ENCODE data around the gene HS3ST3A1.
"Not testable (repeated sequence)": the region's sequence is repeated elsewhere in the genome, so short reads cannot be mapped to it uniquely, and the experiment has no call there.

Gene HS3ST3A1

DNA sequence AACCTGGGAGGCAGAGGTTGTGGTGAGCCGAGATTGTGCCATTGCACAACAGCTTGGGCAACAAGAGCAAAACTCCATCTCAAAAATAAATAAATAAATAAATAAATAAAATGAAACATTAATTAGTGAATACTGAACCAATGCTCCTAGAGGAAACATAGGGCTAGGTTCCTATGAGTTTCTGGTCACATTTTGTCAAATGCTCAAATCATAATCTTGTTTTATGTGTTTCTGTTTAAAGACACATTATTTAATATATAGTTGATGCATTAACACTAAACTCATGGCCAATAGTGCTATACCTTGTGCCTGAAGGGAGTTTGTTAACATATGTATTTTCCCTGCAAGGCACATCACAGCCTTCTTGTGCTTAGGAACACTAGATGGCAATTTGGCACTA is 66.8 kb downstream of the HS3ST3A1 start:
- no peak for DNase-seq

GRCh38 chr17:13531721-13532120 is 70.0 kb downstream of the HS3ST3A1 start:
- DNase-seq = no peak

- DNase-seq = no peak
Measured at GRCh38 chr17:13525876-13526275, 75.9 kb downstream of the HS3ST3A1 start.

- no peak for DNase-seq
Measured at GRCh38 chr17:13523164-13523563, 78.6 kb downstream of the HS3ST3A1 start.

DNA sequence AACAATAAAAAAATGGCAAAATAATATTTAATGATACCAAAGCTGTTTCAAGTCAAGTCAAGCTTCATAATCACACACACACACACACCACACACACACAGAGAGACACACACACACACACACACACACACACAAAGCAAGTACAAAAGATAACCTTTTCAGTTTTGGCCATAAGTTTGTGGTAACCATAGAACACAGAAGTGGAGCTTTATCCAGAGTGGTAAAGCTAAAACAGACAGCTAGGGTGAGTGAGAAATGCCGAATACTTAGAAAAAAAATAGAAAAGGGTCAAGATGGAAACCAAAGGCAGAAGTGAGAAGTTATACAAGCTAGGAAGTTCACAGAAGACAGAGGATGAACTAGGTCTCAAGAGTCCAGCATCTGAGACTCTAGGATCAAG is 79.0 kb downstream of the HS3ST3A1 start:
- no peak for DNase-seq

- DNase-seq = no peak
Measured at GRCh38 chr17:13521784-13522183, 79.9 kb downstream of the HS3ST3A1 start.

GRCh38 chr17:13520899-13521572 is 80.7 kb downstream of the HS3ST3A1 start:
- DNase-seq = no peak

DNA sequence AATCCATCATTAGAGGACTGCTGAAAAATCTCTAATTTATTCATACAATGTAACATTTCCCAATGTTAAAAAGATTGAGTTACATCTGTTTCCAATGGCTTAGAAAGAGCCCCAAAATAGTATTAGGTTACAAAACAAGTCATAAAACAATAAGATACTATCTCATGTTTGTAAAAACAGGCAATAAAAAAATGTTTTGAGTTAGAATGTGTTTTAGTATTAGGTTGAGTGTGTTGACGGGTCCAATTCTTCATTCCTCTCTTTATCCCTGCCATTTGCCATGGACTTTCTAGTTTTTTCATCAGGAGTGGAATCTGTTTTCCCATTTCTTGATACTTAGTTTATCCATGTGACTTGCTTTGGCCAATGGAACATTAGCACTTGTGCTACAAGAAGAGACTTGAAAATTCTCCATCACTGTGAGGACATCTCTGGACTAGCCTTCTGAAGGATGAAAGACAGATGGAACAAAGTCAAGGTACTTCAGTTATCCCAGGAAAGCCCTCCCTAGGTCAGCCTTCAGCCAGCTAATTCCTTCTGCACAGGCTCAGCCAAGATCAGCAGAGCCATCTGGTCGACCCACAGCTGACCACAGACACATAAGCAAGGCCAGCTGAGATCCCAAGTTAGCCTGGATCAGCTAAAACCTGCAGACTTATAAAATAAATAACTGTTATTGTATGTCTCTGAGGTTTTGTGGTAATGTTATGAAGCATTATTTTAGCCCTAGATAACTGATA is 83.3 kb downstream of the HS3ST3A1 start:
- no peak for DNase-seq

DNA sequence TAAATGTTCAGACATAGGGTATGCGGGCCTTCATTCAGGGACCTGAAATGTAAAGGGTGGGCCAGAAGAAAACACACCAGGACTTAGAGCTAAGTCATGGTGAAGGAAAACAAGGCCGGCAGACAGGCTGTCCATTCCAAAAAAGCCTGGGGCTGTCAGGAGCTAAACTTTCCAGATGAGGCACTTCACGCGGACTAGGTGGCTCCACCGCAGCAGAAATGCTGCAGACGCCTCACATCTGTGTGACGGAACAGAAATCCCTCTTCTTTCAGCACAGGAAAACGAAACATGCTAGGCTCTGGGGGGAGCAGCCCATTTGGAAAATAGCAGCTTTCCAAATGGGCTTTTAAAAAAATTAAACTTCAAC is 88.7 kb downstream of the HS3ST3A1 start:
- no peak for DNase-seq

DNA sequence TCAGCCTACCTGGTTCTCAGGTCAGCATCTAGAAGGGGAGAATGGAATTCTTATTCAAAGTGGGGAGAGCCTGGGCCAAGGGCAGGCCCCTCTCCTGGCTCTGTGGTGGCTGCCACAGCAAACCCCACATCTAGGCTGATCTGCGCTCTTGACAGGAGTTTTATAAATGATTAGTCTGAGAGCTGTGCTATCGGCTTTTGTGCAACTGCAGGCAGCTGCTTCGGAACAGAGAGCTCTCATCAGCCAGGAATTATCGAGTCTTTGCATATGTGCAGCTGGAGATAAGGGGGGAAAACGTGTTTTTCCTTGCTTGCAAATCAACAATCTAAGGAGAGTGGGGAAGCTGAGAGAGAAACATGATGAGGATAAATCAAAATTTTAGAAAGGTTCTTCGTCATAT is 91.7 kb downstream of the HS3ST3A1 start:
- DNase-seq = no peak

DNA sequence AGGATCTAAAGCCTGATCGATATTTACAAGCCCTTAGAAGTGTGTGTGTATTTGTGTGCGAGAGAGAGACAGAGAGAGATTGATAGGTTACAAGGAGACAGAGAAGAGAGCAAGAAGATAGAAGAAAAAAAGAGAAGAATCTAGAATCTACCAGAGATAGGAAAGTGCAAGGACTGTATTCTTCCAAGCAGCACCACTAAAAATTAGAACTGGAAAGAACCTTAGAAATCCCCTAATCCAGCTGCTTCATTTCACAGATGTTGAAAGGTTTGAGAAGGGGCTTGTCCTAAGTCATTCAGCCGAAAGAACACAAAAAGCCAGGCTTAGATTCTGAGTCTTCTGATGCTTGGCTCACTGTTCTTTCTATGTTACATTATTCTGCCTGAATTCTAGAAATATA is 92.2 kb downstream of the HS3ST3A1 start:
- no peak for DNase-seq

GRCh38 chr17:13508896-13509295 is 92.8 kb downstream of the HS3ST3A1 start:
- no peak for DNase-seq

GRCh38 chr17:13503526-13503925 is 98.2 kb downstream of the HS3ST3A1 start:
- DNase-seq = no peak

DNA sequence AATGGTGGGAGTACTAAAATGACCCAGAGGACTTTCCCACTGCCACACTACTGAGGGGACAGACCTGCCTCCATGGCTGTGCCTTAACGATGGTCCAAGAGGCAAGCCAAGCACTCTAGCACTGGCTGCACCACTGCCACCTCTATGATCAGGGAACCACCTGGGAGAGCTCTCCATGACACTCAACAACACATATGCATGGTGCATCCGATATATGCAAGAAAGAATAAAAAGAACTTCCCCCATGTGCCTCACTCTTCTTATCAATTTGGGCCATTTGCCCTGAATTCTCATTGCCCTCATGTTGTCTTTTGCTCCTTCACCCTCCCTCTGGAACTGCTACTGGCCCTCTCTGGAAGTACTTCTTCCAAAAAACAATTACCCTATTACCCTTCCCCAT is 99.5 kb downstream of the HS3ST3A1 start:
- no peak for DNase-seq

GRCh38 chr17:13500947-13501346 is 100.8 kb downstream of the HS3ST3A1 start:
- no peak for DNase-seq

DNA sequence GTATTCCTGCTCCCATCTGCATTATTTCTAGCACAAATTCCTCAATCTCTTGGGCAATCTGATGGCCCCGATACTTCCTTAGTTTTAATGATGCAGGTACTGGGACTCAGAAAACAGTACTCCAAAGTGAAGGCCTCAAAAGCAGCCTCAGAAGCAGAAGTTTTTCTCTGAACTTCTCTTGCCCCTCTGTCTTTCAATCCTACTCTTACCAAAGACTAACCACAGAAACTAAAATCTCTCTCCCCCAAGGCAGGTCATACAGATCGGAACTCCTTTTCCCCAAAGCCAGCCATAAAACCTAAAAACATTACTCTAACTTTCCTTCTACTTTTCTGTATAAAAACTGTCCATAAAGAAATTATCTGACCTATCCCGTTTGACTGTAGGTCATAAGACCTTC is 103.5 kb downstream of the HS3ST3A1 start:
- no peak for DNase-seq

DNA sequence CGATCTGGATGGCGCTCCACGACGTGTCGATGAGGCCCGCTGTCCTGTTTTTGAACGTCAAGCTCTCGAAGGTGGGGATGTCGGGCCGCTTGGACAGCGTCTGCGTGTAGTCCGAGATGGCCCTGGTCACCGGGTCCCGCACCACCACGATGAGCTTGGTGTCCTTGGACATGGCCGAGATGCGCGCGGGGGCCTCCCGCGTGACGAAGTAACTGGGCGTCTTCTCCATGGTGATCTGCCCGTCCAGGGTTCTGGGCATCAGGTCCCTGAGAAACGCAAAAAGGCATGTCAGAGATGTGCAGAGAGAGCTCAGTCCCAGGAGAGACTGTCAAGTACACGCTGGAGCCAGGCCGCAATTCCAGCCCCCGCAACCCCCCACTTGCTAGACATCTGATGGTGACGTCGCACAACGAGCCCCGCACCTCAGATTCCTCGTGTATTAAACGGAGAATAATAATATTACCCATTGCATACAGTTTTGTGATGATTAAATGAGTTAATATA is 105.1 kb downstream of the HS3ST3A1 start:
- DNase-seq = not testable (repeated sequence)

- DNase-seq = no peak
Measured at GRCh38 chr17:13495423-13495822, 106.3 kb downstream of the HS3ST3A1 start.

GRCh38 chr17:13492737-13493122 is 109.0 kb downstream of the HS3ST3A1 start:
- DNase-seq = no peak

GRCh38 chr17:13491916-13492736 is 109.6 kb downstream of the HS3ST3A1 start:
- DNase-seq = no peak

- DNase-seq = no peak
Measured at GRCh38 chr17:13491491-13491890, 110.2 kb downstream of the HS3ST3A1 start.

- DNase-seq = no peak
Measured at GRCh38 chr17:13490906-13491482, 110.7 kb downstream of the HS3ST3A1 start.

DNA sequence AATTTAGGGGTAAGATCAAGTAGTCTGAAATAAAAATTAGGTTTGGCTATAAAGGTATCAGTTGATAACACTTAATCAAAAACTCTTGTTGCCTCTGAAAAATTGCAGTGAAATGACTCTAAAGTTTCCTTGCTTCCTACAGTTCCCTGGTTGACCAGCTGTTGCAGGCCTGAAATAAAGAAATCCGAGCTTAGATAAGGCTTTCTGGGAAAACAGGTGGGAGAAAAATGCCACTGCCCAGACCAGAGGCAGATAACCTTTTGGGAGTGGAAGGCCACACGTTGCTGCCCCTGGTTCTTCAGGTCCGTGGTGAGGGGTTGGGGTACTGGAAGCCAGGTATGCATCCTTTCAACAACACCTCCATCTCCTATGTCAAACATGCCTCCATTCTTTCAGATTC is 111.3 kb downstream of the HS3ST3A1 start:
- no peak for DNase-seq
